ENCODE measurements around the gene CLDN2.
"Not testable (repeated sequence)": the region's sequence is repeated elsewhere in the genome, so short reads cannot be mapped to it uniquely, and the experiment has no call there.

CLDN2 gene

DNA sequence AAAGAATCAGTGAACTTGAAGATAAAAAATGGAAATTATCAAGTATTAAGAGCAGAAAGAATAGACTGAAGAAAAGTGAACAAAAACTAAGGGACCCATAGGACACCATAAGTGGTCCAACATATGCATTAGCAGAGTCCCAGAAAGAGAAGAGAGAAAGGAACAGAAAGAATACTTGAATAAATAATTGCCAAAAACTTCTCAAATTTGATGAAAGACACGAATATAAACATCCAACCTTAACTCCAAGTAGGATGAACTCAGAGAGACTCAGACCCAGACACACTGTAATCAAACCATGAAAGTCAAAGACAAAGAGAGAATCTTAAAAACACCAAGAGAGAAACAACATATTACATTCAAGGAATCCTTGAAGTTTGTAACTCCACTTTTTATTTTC lies 44.1 kb downstream of the CLDN2 start:
- no peak for DNase-seq

DNA sequence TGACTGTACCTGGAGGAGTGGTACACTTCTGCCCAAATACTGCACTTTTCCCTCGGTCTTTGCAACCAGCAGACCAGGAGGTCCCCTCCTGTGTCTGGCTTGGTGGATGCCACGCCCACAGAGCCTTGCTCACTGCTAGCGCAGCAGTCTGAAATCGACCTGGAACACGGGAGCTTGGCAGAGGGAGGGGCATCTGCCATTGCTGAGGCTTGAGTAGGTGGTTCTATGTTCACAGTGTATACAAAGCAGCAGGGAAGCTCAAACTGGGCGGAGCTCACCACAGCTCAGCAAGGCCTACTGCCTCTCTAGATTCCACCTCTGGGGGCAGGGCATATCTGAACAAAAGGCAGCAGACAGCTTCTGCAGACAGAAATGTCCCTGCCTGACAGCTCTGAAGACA lies 46.3 kb downstream of the CLDN2 start:
- DNase-seq, result not testable (repeated sequence)

- no peak for DNase-seq
These were observed 52.7 kb downstream of the CLDN2 start for GRCh38 chrX:106972896-106973295.

- DNase-seq, result no peak
These were observed 53.4 kb downstream of the CLDN2 start for GRCh38 chrX:106973433-106974149.

GRCh38 chrX:106976416-106976815 lies 56.2 kb downstream of the CLDN2 start:
- no peak for DNase-seq
